CD1c-positive myeloid dendritic cell (primary cell): ENCODE measurements around the gene GDF10.

ENCODE experiments used
- DNase-seq: peaks from one replicate; pipeline ENCODE4 v3.0.0-alpha.2; 2016; ENCODE audit errors: extremely low spot score

The GDF10 gene

DNA sequence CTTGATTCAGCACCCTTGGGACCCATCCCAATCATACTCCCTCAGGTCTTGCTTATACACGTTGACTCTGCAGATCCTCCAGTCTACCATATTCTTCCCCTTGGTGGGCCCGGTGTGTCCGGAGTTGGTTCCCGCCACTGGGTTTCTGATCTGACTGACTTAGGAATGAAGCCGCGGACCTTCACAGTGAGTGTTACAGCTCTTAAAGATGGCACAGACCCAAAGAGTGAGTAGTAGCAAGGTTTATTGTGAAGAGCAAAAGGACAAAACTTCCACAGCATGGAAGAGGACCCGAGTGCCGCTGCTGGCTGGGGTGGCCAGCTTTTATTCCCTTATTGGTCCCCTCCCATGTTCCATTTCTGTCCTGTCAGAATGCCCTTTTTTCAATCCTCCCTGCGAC, 5.9 kb upstream of the GDF10 start:
- no peak for DNase-seq

DNA sequence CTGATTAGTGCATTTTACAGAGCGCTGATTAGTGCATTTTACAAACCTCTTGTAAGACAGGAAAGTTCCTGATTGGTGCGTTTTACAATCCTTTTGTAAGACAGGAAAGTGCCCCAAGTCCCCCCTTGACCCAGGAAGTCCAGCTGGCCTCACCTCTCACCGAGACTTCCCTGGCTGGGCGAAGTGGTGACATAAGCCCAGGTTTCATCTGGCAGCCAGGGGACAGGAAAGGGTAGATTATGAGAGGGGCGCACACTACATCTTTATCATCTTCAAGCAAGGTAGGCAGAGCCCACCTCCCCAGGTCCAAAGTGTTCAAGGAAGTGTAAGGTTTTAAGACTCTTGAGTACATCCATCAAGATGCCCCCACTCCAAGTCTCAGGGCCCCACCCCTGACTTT, 5.5 kb upstream of the GDF10 start:
- no peak for DNase-seq

DNA sequence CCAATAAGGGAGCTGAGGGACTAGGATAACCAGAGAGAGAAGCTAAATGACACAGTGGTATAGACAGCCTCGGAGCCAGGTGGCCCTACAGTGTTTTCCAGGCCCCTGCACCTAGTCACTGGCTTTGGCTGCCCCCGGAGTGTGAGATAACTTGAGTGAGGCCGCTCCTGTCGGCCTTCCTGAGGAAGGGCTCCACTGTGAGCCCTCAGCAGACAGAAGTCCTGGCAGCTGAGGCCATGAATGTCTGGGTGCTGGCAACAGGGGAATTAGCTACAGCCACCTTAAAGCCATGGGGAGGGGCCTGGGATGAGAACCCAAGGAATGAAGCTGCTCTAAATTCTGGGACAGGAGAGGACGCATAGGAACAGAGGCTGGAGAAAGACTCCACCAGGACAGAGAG, 4.6 kb upstream of the GDF10 start:
- DNase-seq: no peak

DNA sequence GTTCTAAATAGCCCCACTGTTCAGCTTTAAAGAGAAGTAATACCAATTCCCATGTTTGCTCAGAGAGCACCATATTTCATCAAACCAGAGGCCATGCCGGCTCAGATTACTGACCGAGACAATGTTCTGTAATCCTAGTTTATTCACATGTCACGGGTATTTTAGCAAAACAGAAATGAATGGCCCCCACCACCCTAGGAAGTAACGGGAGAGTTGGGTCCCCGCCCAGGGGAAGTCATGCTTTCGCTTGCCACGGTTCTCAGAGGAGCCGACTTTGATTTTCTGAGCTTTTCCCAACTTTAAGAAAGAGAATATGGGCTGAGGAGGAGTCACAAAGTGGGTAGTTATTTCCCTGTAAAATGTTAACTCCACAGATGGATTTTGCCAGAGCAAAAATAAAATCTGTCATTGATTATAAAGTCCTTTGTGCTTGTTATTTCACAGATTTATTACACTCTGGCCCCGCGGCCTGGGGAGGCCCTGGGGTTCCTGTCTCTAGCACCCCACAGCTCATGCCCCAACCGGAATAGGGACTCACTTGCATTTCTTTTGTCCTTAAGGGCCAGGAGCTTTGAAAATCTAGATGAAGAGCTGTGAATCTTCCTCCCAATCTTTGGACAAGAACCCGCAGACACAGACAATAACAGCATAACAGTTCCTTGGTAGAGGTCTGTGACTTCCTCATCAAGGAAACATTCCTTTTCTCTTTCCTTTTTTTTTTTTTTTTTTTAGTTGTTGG, 3.7 kb upstream of the GDF10 start:
- peak; percentile 10 for DNase-seq

DNA sequence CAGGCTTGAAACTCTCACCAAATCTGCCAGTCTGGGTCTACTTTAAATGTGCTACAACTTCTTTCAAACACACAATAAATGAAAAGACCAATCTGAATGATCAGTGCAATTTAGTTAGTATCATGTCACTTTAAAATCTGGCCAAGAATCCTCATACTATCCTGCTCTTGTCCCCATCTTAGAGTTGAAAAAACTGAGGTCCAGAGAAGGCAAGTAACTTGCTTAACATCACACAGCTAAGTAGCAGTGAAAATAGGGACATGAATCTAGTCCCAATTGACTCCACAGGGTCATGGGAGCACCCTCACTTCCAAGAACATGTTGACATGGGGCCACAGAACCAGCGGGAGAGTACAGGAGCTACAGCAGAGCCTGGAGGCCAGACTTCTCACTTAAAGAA, 3.1 kb upstream of the GDF10 start:
- no peak for DNase-seq

DNA sequence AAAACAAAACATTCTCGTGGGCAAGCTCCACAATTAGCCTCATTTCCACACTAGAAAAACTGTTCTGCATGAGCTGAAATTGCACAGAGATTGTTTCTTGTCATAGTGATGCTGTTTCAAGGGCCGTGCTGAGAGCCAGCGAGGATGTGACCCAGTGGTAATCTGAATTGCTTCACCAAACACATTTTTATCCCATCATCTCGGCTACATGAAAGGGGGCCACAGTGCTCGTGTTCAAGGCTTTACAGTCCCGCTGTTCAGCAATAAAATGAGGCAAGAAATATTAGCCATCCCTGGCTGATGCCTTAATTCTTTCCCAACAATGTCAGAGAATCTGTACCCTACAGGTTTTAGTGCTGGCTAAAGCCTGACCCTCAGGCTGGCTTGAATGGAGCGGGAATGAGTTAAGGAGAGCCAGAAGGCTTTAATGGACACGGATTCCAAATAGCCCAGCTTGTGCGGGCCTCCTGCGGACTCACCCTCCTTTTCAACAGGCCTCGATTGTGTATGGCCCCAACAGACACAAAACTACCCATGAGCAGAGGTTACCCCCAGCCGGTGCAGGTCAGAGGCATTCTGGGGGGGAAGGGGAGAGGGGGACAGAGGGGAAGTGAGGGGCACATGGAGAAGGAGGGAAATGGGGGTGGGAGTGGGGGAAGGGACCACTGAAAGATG, 2.0 kb upstream of the GDF10 start:
- no peak for DNase-seq

DNA sequence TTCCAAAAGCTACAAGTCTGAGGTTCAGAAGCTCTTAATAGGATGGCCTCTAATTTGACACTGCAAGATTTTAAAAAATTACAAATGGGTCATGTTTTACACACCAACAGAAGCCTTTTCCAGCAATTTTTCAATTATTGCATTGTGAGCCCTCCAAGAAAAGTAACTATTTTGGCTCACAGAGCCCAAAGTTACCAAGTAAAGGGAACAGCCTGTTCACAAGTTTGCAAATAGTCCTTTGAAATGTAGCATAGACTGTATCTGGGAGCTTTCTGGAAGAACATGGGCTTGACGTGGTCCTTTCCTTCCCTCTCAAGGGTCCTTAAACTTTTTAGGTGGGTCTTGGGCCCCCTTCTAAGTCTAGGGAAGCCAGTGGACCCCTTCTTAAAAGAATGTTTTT, 1.3 kb upstream of the GDF10 start:
- no peak for DNase-seq

DNA sequence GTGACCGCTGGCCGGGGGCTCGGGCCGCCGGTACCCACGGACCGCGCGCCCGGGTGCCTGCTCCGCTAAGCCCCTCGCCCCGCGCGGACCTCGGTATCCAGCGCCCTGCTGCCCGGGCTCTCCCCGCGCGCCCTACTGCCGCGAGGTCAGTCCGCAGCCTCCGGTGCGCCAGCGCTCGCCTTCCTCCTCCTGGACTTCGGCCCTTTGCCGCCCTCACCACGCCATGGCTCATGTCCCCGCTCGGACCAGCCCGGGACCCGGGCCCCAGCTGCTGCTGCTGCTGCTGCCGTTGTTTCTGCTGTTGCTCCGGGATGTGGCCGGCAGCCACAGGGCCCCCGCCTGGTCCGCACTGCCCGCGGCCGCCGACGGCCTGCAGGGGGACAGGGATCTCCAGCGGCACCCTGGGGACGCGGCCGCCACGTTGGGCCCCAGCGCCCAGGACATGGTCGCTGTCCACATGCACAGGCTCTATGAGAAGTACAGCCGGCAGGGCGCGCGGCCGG, 483 bp downstream of the GDF10 start:
- DNase-seq: no peak

DNA sequence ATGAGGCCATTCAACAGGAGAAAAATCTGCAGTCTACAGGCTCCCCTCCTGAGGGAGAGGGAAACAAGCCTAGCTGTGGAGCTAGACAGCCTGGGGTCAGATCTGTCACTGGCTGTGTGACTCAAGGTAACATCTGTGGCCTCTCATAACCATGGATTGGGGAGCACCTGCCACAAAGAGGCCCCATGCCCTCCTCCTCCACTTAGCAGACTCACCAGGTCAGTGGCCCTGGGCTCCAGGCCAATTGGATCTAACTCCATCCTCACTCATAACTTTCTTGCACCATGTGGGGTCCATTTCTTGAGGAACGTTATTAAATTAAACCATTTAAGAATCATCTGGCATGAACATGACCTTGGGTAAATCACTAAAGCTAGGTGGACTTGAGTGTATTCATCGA, 1.8 kb downstream of the GDF10 start:
- DNase-seq: no peak

DNA sequence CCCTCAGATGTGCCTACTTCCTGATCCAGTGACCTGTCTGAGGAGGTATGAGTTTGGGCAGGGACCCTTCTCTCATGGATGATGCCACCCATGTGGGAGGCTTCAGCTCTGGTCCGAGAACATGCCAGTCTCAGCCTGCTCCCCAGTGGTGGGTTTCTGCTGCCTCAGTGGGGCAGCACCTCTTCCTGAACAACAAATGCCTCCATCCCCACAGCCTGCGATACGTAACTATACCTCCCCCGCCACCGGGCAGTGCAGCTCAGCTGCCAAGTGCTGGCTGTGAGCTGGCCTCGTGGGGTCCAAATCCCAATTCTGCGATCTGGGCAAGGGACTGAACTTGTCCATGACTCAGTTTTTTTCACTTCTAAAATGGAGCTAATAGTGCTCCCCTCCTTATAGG, 3.1 kb downstream of the GDF10 start:
- no peak for DNase-seq

DNA sequence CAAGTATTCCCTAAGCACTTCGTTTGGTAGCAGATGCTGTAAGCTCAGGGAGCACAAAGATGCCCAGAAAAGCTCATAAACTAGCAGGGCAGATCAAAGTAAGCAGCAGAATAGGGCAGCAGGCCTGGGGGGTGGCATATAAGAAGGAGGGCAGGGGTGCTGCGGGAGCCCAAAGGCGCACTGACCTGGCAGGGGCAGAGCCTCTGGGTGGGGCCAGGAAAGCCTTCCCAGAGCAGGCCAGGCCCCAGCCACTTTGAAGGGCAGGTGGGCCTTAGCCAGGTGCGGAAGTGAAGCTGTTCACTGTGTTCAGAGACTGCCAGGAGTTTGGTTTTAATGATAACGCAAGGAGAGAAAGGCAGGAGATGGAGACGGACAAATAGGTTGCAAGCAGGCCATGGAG, 3.9 kb downstream of the GDF10 start:
- DNase-seq: no peak

DNA sequence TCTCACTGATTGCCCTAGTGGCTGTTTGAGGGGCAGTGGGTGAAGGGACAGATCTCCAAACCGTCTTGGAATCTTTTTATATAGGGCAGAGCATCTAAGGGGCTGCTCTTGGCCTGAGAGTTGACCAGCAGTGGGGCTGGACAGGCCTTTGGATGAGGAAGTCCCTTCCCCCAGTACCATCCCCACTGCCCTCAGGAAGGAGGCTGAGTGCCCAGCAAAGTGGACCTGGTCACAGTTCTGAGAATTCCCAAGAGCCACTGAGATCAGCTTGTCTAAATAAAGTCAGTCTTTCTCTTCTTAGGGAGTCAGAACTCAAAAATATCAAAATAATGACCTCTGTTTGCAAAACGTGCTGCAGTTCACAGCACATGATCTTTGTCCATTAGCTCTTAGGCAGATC, 5.6 kb downstream of the GDF10 start:
- DNase-seq: no peak

DNA sequence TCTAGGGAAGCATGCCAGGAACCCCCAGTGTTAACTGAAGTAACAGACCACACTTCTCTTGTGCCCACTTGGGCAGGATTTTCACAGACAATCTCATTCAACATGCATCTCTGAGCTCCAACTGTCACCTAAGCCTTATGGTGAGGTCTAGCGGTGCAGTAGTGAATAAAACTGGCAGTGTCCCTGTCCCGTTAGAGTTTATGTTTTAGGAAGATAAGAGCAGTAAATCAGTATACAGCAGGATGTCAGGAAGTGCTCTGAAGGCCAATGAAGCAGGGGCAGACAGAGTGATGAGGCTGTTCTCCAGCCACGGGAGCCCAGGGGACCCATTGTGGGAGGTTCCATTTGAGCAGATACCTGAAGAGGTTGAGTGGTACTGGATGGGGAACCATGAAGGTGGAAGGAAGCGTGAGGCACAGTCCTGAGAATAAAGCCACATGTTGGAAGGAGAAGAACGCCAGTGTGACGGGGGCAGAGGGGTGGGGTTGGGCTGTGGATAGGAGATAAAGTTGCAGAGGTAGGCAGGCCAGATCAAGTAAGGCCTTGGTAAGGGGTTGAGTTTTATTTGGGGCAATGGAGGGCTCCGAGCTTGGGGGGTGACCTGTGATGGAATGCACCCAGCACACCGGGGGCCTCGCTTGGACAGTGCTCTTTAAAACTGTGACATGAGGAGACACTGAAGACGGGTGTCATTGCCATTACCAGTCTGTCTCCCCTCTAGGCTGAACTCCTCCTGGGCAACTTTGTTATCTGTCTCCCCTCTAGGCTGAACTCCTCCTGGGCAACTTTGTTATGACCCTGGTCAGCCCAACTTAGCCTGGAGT, 6.6 kb downstream of the GDF10 start:
- DNase-seq: no peak

DNA sequence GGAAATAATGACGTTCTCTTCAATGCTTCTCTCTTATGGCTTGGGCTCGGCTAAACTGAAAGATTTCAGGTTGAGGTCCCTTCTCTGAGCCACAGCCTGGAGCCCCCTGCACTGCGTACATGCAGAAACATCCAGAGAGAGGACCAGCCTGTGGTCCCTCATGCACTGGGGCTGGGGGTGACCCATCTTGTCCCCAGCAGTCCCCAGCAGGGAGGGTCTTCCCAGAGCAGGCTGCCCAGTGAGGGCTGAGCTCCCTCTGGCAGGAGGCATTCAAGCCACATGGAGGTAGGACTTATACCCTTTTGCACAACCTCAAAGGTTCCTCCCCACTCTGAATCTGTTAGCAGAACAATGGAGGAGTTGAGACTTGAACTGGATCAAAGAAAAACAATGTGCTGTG, 7.4 kb downstream of the GDF10 start:
- DNase-seq: no peak

DNA sequence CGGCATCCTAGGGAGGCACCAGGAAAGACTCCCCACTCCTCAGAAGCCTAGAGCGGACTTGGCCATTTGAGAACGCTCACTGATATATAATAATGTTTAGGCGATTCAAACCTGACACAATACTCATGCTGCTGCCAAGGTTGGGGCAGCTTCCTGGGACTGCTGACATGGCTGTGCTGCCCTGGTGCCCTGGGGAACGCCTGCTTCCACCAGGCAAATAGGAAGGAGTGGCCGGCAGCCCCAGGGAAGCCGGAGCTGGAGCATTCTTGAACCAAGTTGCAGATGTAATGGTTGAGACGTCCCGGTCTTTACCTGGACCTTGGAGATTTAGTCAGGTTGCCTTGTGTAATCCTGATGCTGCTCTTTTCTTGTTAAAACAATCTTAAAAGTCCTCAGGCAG, 8.8 kb downstream of the GDF10 start:
- no peak for DNase-seq

DNA sequence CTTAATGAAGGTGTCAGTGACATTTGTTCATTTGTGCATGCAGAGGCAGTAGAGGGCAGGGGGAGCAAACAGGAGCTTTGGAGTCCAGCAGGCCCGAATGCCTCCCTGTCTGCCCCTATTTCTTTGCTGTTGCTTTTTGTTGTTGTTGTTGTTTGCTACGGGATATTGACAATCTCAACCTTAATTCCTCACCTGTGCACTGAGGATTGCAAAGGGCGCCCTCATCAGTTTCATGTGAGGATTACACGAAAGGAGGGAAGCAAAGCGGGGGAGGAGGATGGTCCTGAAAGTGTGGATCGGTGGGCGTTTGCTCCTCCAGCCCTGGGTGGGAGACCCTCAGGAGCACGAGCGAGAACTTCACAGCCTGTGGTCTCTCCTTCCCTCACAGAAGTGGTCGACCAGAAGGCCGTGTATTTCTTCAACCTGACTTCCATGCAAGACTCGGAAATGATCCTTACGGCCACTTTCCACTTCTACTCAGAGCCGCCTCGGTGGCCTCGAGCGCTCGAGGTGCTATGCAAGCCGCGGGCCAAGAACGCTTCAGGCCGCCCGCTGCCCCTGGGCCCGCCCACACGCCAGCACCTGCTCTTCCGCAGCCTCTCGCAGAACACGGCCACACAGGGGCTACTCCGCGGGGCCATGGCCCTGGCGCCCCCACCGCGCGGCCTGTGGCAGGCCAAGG, 9.6 kb downstream of the GDF10 start:
- no peak for DNase-seq

DNA sequence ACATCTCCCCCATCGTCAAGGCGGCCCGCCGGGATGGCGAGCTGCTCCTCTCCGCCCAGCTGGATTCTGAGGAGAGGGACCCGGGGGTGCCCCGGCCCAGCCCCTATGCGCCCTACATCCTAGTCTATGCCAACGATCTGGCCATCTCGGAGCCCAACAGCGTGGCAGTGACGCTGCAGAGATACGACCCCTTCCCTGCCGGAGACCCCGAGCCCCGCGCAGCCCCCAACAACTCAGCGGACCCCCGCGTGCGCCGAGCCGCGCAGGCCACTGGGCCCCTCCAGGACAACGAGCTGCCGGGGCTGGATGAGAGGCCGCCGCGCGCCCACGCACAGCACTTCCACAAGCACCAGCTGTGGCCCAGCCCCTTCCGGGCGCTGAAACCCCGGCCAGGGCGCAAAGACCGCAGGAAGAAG, 10.1 kb downstream of the GDF10 start:
- no peak for DNase-seq

DNA sequence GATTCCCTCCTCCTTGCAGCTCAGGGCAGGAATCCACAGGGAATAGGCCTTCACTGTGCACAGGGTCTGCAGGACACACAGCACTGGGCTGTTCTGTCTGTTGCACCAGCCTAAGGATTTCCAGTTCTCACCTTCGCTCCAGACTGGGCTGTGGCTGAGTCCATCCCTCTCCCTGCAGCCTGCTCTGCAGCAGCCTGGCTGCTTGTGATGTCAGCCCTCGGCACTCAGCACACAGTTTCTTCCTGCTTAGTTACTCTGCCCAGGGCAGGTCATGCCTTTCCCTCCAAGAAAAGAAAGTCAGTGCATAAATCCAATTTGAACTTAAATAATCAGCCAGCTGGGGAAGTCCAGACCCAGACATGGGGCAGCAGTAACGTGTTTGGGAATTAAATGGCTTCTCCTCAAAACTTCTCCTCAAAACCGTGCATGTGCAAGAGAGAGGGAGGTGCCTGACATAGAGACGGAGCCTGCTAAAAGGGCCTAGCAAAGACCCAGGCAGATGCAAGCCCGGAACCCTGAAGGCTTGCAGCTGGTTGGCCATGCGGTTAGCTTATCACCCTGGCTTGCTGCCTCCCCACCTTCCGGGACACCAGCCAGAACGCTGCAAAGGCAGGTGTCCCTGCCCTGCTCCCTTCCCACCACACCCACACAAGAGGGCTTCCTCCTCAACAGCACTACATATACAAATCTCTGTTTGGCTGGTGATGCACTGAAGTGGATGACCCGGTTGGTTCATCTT, 11.4 kb downstream of the GDF10 start:
- no peak for DNase-seq

DNA sequence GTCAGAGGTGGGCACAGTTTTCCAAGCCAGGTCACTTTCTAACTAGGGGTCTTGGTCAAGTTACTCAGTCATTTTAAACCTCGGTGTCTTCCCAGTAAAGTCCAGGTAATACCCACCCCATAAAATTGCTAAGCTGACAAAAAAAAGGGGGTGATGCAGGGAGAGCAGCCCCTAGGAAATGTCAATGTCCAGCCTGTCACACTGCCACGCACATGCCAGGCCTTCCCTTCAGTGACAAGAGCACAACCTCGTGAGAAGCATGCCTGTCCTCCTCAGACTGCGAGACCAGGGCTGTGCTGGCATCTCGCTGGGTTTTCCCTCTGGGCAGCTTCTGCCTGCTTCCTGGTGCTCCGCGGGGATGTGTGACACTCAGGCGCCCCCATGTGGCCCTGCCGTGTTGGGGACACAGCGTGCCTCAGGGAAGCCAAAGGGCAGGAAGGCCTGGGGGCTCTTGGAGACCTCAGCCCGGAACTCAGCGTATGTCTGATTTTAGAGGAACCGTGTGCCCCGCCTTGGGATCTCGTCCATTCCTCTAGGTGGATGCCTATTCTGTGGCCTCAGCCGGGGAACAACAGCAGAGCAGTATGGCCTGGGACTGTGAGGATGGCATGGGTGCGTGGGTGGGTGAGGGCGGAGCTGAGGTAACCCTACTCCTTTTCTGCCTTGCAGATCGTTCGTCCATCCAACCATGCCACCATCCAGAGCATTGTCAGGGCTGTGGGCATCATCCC, 12.1 kb downstream of the GDF10 start:
- peak; percentile 86 for DNase-seq

DNA sequence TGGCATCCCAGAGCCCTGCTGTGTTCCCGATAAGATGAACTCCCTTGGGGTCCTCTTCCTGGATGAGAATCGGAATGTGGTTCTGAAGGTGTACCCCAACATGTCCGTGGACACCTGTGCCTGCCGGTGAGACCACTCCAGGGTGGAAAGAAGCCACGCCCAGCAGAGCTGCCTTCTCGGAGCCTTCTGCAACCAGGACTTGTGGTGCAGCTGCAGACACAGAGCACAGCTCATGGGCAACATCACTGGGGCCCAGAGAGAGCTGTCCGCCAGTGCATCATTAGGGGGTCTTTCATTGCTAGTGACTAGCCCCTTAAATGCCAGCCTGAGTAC, 12.6 kb downstream of the GDF10 start:
- no peak for DNase-seq

DNA sequence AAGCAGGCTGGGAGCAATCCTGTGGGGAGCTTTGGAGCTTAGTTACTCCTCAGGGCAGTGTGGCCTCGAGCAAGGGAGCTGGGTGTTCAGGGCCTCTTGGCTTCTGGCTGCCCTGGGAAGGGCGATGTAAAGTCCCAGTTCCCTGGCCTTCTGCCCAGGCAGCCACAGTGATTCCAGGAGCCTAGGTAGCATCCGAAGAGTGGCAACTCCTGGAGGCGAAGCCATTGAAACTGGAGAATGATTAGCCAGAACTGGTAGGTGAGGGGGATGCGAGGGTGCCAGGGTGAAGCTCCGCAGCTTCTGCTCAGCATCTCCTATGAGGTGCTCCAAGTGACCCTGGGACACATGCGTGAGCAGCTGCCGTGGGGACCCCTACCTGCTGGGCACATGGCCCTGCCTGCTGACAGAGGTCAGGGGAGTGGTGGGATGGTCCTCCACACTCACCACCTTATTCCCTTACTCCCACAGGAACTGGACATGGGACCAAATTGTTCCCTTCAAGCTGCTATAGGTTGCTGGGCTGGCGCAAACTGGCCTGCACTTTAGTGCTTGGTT, 14.5 kb downstream of the GDF10 start:
- DNase-seq: no peak
